ENCODE data around the gene MIA3. TPM values are rescaled to one million over a fixed set of nuclear protein-coding genes. Genes with fewer than 3 reads are reported as not detected.

MIA3 gene
- total and polyA plus RNA-seq, 4 donors, result 20.7 to 69.3 (median 41.6) TPM

DNA sequence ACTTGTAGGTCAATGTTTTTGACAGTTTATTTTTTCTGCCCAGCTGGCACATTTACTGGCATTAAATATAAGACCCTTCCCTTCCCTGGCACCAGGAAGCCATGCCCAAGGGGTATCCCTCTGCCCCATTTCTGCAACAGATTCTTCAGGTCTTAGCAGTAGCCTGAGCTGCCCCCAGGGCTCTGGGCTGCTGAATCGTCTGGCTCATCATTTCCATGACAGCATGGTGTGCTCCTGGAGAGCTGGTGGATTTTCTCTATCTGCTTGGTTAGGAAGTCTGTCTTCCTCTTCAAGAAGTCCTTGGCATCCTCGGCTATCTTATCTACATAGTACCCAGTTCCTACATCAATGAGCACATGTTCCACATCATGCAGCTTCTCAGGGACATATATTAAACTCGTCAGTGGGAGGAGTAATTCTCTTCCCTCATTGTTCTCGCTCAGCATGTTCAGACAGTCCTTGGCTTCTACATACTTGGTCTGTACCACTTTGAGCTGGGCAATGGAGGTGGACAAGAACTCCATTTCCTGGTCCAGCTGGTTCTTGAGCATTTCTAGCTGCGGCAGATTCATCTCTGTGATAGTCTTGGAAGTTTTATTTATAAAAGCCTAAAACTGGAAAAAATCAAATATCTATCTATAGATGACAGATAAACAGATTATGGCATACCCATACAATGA is 23.5 kb downstream of the MIA3 start:
- DNase-seq, result no peak
- H3K4me3 ChIP-seq, result no peak overlapping the region
- peaks cover 0 to 5% (median 1%) of the 10 kb centered on the region in 4 donors for H3K36me3 ChIP-seq (ENCODE audit: control insufficient read depth in 4 of 4, insufficient read depth in 4 of 4, low read length in 4 of 4)
- no peak for TF ChIP-seq CTCF (IDR thresholded peaks at IDR 0.05; ENCODE audit: control extremely low read depth, extremely low read depth)
- no peaks in the 10 kb centered on the region for H3K27me3 ChIP-seq (ENCODE audit: control insufficient read depth in 3 of 3, insufficient read depth in 3 of 3, low read length in 2 of 3)
- H3K9ac ChIP-seq (ENCODE audit: insufficient read depth in 1 of 2, low read length in 2 of 2), result no peak overlapping the region
- ATAC-seq (ENCODE audit: insufficient read depth, low FRiP score), result no peak
- WGBS, 2 donors, result 84 to 85% methylated on average over 5 of the region's 5 CpGs
- no peaks in the 10 kb centered on the region for H3K9me3 ChIP-seq (ENCODE audit: control insufficient read depth in 4 of 4, insufficient read depth in 3 of 4, low read length in 3 of 4)
- H3K27ac ChIP-seq (ENCODE audit: low read depth in 1 of 2, low read length in 1 of 2), result no peak overlapping the region
- peaks cover 0 to 11% (median 3%) of the 10 kb centered on the region in 5 donors for H3K4me1 ChIP-seq (ENCODE audit: control insufficient read depth in 5 of 5, insufficient read depth in 5 of 5, low read length in 5 of 5)

GRCh38 chr1:222642468-222642867 is 24.6 kb downstream of the MIA3 start:
- TF ChIP-seq CTCF (IDR thresholded peaks at IDR 0.05; ENCODE audit: control extremely low read depth, extremely low read depth), result no peak
- Histone ChIP-seq H3K27me3 (ENCODE audit: control insufficient read depth in 3 of 3, insufficient read depth in 3 of 3, low read length in 2 of 3) (no peaks in the 10 kb centered on the region), H3K4me1 (ENCODE audit: control insufficient read depth in 5 of 5, insufficient read depth in 5 of 5, low read length in 5 of 5) (peaks cover 0 to 11% (median 3%) of the 10 kb centered on the region in 5 donors), H3K36me3 (ENCODE audit: control insufficient read depth in 4 of 4, insufficient read depth in 4 of 4, low read length in 4 of 4) (peaks cover 0 to 11% (median 2%) of the 10 kb centered on the region in 4 donors), H3K27ac (ENCODE audit: low read depth in 1 of 2, low read length in 1 of 2) (no peak overlapping the region), H3K4me3 (no peak overlapping the region), H3K9ac (ENCODE audit: insufficient read depth in 1 of 2, low read length in 2 of 2) (no peak overlapping the region), H3K9me3 (ENCODE audit: control insufficient read depth in 4 of 4, insufficient read depth in 3 of 4, low read length in 3 of 4) (no peaks in the 10 kb centered on the region)
- DNase-seq (no peak), ATAC-seq (ENCODE audit: insufficient read depth, low FRiP score) (no peak)
- WGBS, 2 donors, result 76 to 87% methylated on average over 1 of the region's 1 CpG

DNA sequence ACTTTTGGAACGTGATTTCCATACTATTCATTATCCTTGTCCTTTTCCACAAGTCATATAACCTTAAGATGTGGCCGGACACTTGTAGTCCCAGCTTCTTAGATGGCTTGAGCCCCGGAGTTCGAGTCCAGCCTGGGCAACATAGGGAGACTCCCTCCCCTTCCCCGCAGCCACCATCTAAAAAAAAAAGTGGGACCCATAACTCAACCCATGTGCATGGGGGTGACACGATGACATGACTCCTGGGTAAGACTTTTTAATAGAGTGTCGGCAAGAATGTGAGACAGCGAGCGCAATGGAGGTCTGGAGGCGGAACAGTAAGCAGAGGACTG is 25.7 kb downstream of the MIA3 start:
- H3K4me1 ChIP-seq (ENCODE audit: control insufficient read depth in 5 of 5, insufficient read depth in 5 of 5, low read length in 5 of 5), result peaks cover 0 to 11% (median 3%) of the 10 kb centered on the region in 5 donors
- WGBS, 2 donors, result 5 to 6% methylated on average over 10 of the region's 10 CpGs
- DNase-seq (no peak), ATAC-seq (ENCODE audit: insufficient read depth, low FRiP score) (peak; percentile 14)
- peaks cover 0 to 9% (median under 1%) of the 10 kb centered on the region in 4 donors for H3K36me3 ChIP-seq (ENCODE audit: control insufficient read depth in 4 of 4, insufficient read depth in 4 of 4, low read length in 4 of 4)
- no peaks in the 10 kb centered on the region for H3K27me3 ChIP-seq (ENCODE audit: control insufficient read depth in 3 of 3, insufficient read depth in 3 of 3, low read length in 2 of 3)
- peak overlapping the region; percentile 97 to 100 for H3K27ac ChIP-seq (ENCODE audit: low read depth in 1 of 2, low read length in 1 of 2)
- H3K9ac ChIP-seq (ENCODE audit: insufficient read depth in 1 of 2, low read length in 2 of 2), result peak overlapping the region; percentile 86 to 88
- no peak for TF ChIP-seq CTCF (IDR thresholded peaks at IDR 0.05; ENCODE audit: control extremely low read depth, extremely low read depth)
- H3K9me3 ChIP-seq (ENCODE audit: control insufficient read depth in 4 of 4, insufficient read depth in 3 of 4, low read length in 3 of 4), result no peaks in the 10 kb centered on the region
- peak overlapping the region; percentile 86 for H3K4me3 ChIP-seq
